Heart right ventricle (tissue), 16 donors: ENCODE measurements around the gene ZFHX2. TPM values are rescaled to one million over a fixed set of nuclear protein-coding genes. Genes with fewer than 3 reads are reported as not detected.

Experiments
- ATAC-seq, 8 donors: fragments of 200-7000 bp; cut with Tn5 transposase; one replicate each; pipeline ENCODE4 v1.9.1; 2020; ENCODE audit warnings: mild to moderate bottlenecking in 8 of 8, moderate library complexity in 8 of 8, moderate number of reproducible peaks in 1 of 8
- DNase-seq, 2 donors: peaks; one replicate each; pipeline ENCODE4 v3.0.0-alpha.2; 2020
- H3K27ac ChIP-seq, 10 donors: fragments of 200-600 bp; sonication (generic) in 2 of 10; one replicate each; pipeline versions ENCODE4 v1.5.0 to v1.8.0; 2020 to 2022; ENCODE audit warnings: mild to moderate bottlenecking in 3 of 10
- H3K27me3 ChIP-seq, 7 donors: fragments of 200-600 bp; one replicate each; pipeline ENCODE4 v1.8.0; 2021 to 2022; ENCODE audit warnings: mild to moderate bottlenecking in 2 of 7
- H3K36me3 ChIP-seq, 9 donors: fragments of 200-600 bp; sonication (generic) in 1 of 9; one replicate each; pipeline versions ENCODE4 v1.5.0 to v1.8.0; 2020 to 2022; ENCODE audit warnings: mild to moderate bottlenecking in 2 of 9
- H3K4me1 ChIP-seq, 9 donors: fragments of 200-600 bp; sonication (generic) in 1 of 9; one replicate each; pipeline versions ENCODE4 v1.5.0 to v1.8.0; 2020 to 2022; ENCODE audit warnings: mild to moderate bottlenecking in 4 of 9
- H3K4me3 ChIP-seq, 10 donors: fragments of 200-600 bp; sonication (generic) in 2 of 10; one replicate each; pipeline versions ENCODE4 v1.5.0 to v1.8.0; 2020 to 2022; ENCODE audit warnings: mild to moderate bottlenecking in 7 of 10, moderate library complexity in 2 of 10
- H3K9me3 ChIP-seq, 11 donors: fragments of 200-600 bp in 10 of 11; sonication (generic) in 2 of 11; one replicate each; pipeline versions ENCODE4 v1.5.0 to v1.8.0; 2013 to 2022; ENCODE audit warnings: mild to moderate bottlenecking in 2 of 11, control low read depth in 1 of 11, moderate library complexity in 1 of 11
- CTCF ChIP-seq, 9 donors: fragments of 200-600 bp; sonication (generic) in 2 of 9; IDR thresholded peaks; one replicate each; pipeline versions ENCODE4 v1.5.0 to v1.8.0; 2021 to 2022; ENCODE audit warnings: antibody characterized with exemption in 9 of 9, mild to moderate bottlenecking in 5 of 9, moderate library complexity in 1 of 9
- WGBS, 2 donors: extraction: QIAGEN DNeasy Blood & Tissue Kit; methylation state at CpG; one replicate each; pipeline ENCODE4 v1.1.7; 2013; ENCODE audit warnings: inconsistent platforms in 1 of 2; 5-methylcytosine and 5-hydroxymethylcytosine counted together
- intact Hi-C, 10 donors: fragments of 100-400 bp; cut with DNase I; formaldehyde crosslinking; loops; one replicate each; pipeline versions ENCODE4 v1.11.1 to v1.14.2; 2022
- polyA plus RNA-seq, 2 donors: library from polyadenylated mRNA; stranded (reverse); fragments of 200-250 nt; gene quantifications; one replicate each; pipeline ENCODE4 v1.2.3, GENCODE V29; 2013
- total RNA-seq, 10 donors: library from RNA; stranded (reverse); fragmentation: NEBNext Ultra II Directional in 3 of 10; extraction: Animal tissue kit (Norgen Biotek cat#: 25700) in 3 of 10; gene quantifications; one replicate each; pipeline versions ENCODE4 v1.2.1 to v1.2.4, GENCODE V29; 2021 to 2023
- donor health status: Arrhythmogenic right ventricular cardiomyopathy.
- donor health status: ischemic (EF 13 %, LVEDD 7.1; RV severe dilation, severe dysfunction).
- donor health status: healthy with polysubstance abuse.
- donor health status: DM: no; HTN: yes; CAD: no.
- donor health status: DM: no; HTN: no; CAD: no.
- donor health status: ischemic (EF 25% LVEDD 6.9; RV normal size, moderate dysfunction).
- donor health status: ischemic (EF 25% LVEDD 5.7; RV mildly dilated, moderate dysfunction).
- donor health status: healthy.
- donor health status: DM: yes; HTN: yes; CAD: no.
- donor health status: Ischemic cardiomyopathy.
- donor health status: ischemic (EF 35%, LVEDD 5.7; RV mildly dilated, moderate dysfunction).
- donor health status: nonischemic (EF 11% LVEDD 7.7; RV severe dilation, severe dysfunction).
- donor health status: DM: yes; HTN: yes; CAD: no.
- donor health status: PGD.
- donor health status: ischemic (EF 29% LVEDD 5.4; RV normal size, mild dysfunction).
- donor health status: nonischemic (EF 23%, LVEDD 6.1; RV moderate dilation, normal function).

Gene ZFHX2
- total and polyA plus RNA-seq, 12 donors: 0.25 to 1.9 (median 0.97) TPM

GRCh38 chr14:23566112-23566777, 14.7 kb upstream of the ZFHX2 start:
- DNase-seq: no peak
- WGBS, 2 donors: 92 to 96% methylated on average over 10 of the region's 10 CpGs
- peaks cover 0 to 46% (median 0%) of the 10 kb centered on the region in 9 donors for H3K36me3 ChIP-seq

GRCh38 chr14:23565626-23566025, 14.1 kb upstream of the ZFHX2 start:
- Histone ChIP-seq H3K4me1 (peaks cover 2 to 25% (median 12%) of the 10 kb centered on the region in 9 donors), H3K27ac (no peak overlapping the region), H3K4me3 (no peak overlapping the region), H3K36me3 (peaks cover 0 to 52% (median 0%) of the 10 kb centered on the region in 9 donors), H3K27me3 (no peaks in the 10 kb centered on the region), H3K9me3 (no peaks in the 10 kb centered on the region)
- intact Hi-C loops: loop anchor here in 3 of 10 donors (10.0 kb wide), 2 partner anchors 241 to 301 kb away; partner anchors contain the start of gene PABPN1 (in 2 of the 3)
- DNase-seq: no peak
- ATAC-seq: no peak
- 90% methylated on average over 11 of the region's 11 CpGs for WGBS, 2 donors
- TF ChIP-seq CTCF (IDR thresholded peaks at IDR 0.05): no peak

More at GRCh38 chr14:23566112-23566777, 14.7 kb upstream of the ZFHX2 start:
- Histone ChIP-seq H3K27me3 (peaks cover 0 to 5% (median 0%) of the 10 kb centered on the region in 7 donors), H3K4me3 (peak overlapping the region in 2 of 10 donors; percentile 59 to 73), H3K9me3 (no peaks in the 10 kb centered on the region), H3K4me1 (peaks cover 2 to 25% (median 12%) of the 10 kb centered on the region in 9 donors), H3K27ac (peak overlapping the region in 1 of 10 donors; percentile 76)
- TF ChIP-seq CTCF (IDR thresholded peaks at IDR 0.05): no peak
- no peak for ATAC-seq
- intact Hi-C loops: loop anchor here in 3 of 10 donors (10.0 kb wide), 2 partner anchors 241 to 301 kb away; partner anchors contain the start of gene PABPN1 (in 2 of the 3)

GRCh38 chr14:23564876-23565275, 13.3 kb upstream of the ZFHX2 start:
- Histone ChIP-seq H3K4me1 (peaks cover 2 to 25% (median 12%) of the 10 kb centered on the region in 9 donors), H3K27me3 (no peaks in the 10 kb centered on the region), H3K36me3 (peaks cover 0 to 60% (median 0%) of the 10 kb centered on the region in 9 donors), H3K9me3 (no peaks in the 10 kb centered on the region), H3K27ac (no peak overlapping the region), H3K4me3 (no peak overlapping the region)
- DNase-seq (no peak), ATAC-seq (no peak)
- WGBS, 2 donors: 88 to 91% methylated on average over 7 of the region's 7 CpGs
- no peak for TF ChIP-seq CTCF (IDR thresholded peaks at IDR 0.05)
- intact Hi-C loops: loop anchor here in 6 of 10 donors (5.0 to 10.0 kb wide), 4 partner anchors 83 to 300 kb away; partner anchors contain the start of gene PABPN1 (in 2 of the 6)

DNA sequence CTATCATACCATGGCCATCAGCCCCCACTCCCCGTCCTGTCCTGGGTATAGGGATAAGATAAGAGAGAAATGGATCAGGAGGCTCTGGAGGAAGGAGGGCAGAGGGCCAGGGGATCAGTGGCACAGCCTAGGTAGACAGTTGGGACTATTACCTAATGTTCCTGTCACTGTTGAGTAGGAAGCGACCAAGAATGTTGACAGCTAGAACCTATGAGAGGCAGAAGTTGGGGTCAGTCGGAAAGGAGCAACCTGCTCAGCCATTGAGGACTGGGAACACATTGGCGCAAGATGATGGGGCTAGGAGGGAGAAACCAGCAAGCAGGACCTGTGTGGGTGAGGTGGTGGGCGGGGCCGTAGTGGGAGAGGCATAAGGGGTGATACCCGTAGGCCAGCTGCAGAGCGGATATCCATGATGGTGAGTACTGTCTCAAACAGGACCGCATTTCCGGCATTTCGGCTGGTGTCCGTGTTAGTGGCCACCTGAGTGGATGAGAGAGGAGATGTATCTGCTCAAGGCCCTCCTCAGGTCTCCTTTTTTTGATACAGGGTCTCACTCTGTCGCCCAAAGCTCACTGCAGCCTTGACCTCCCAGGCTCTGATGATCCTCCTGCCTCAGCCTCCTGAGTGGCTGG, 12.7 kb upstream of the ZFHX2 start:
- H3K4me3 ChIP-seq: no peak overlapping the region
- no peak for TF ChIP-seq CTCF (IDR thresholded peaks at IDR 0.05)
- DNase-seq: no peak
- H3K9me3 ChIP-seq: no peaks in the 10 kb centered on the region
- WGBS, 2 donors: 87 to 94% methylated on average over 13 of the region's 13 CpGs
- no peak overlapping the region for H3K27ac ChIP-seq
- H3K36me3 ChIP-seq: peaks cover 0 to 66% (median 0%) of the 10 kb centered on the region in 9 donors
- intact Hi-C loops: loop anchor here in 6 of 10 donors (5.0 to 10.0 kb wide), 4 partner anchors 82 to 299 kb away; partner anchors contain the start of gene PABPN1 (in 2 of the 6)
- no peak for ATAC-seq
- no peaks in the 10 kb centered on the region for H3K27me3 ChIP-seq
- H3K4me1 ChIP-seq: peaks cover 2 to 25% (median 12%) of the 10 kb centered on the region in 9 donors
